IMR-90 (cell line): ENCODE results near the gene PKHD1.

Experiments used
- BHLHE40 ChIP-seq: fragments of 150-350 bp; IDR thresholded peaks from 2 replicates; pipeline ENCODE4 v1.6.1; 2016; ENCODE audit warnings: mild to moderate bottlenecking, low read depth, low read length
- CEBPB ChIP-seq: IDR thresholded peaks from 2 replicates; pipeline ENCODE4 v1.6.1; 2012; ENCODE audit warnings: low read depth, low read length, improper control_type of control experiment
- CHD1 ChIP-seq: IDR thresholded peaks from 2 replicates; pipeline ENCODE4 v1.6.1; 2012; ENCODE audit warnings: low read depth, low read length, improper control_type of control experiment
- CTCF ChIP-seq: conservative IDR thresholded peaks from 2 replicates; pipeline ENCODE4 v1.5.1; 2012; ENCODE audit warnings: mild to moderate bottlenecking, low read depth, low read length, improper control_type of control experiment
- MAZ ChIP-seq: IDR thresholded peaks from 2 replicates; pipeline ENCODE4 v1.6.1; 2012; ENCODE audit warnings: low read depth, mild to moderate bottlenecking, low read length, improper control_type of control experiment, moderate library complexity, borderline replicate concordance
- MXI1 ChIP-seq: IDR thresholded peaks from 2 replicates; pipeline ENCODE4 v1.6.1; 2012; ENCODE audit warnings: low read depth, mild to moderate bottlenecking, low read length, moderate library complexity, borderline replicate concordance
- POLR2A ChIP-seq: IDR thresholded peaks from 2 replicates; pipeline ENCODE4 v1.6.1; 2012; ENCODE audit warnings: mild to moderate bottlenecking, low read depth, low read length
- RAD21 ChIP-seq: IDR thresholded peaks from 2 replicates; pipeline ENCODE4 v1.6.1; 2012; ENCODE audit warnings: low read length, improper control_type of control experiment
- RFX5 ChIP-seq: IDR thresholded peaks from 2 replicates; pipeline ENCODE4 v1.8.0; 2012; ENCODE audit warnings: low read depth, mild to moderate bottlenecking, low read length, moderate library complexity
- SMC3 ChIP-seq: fragments of 150-350 bp; IDR thresholded peaks from 2 replicates; pipeline ENCODE4 v1.6.1; 2016; ENCODE audit warnings: low read depth, mild to moderate bottlenecking, antibody characterized with exemption, low read length, moderate library complexity
- USF2 ChIP-seq: fragments of 150-350 bp; IDR thresholded peaks from 2 replicates; pipeline ENCODE4 v1.6.1; 2017; ENCODE audit warnings: mild to moderate bottlenecking, antibody characterized with exemption, low read length, low read depth

- TF ChIP-seq CTCF = no peak
- TF ChIP-seq MXI1 = no peak
- TF ChIP-seq POLR2A = no peak
- no peak for TF ChIP-seq MAZ
- no peak for TF ChIP-seq BHLHE40
- TF ChIP-seq USF2 = no peak
- no peak for TF ChIP-seq SMC3
- TF ChIP-seq RAD21 = no peak
- no peak for TF ChIP-seq CHD1
- no peak for TF ChIP-seq RFX5
- no peak for TF ChIP-seq CEBPB
Observed at GRCh38 chr6:51778666-51779065, 308.7 kb downstream of the PKHD1 start.
